Ovary (tissue), 9 donors: ENCODE results near the gene DLEC1. TPM values are rescaled to one million over a fixed set of nuclear protein-coding genes. Genes with fewer than 3 reads are reported as not detected.

Experiments
- DNase-seq, 5 donors: peaks; one replicate each; pipeline ENCODE4 v3.0.0-alpha.2; 2019 to 2020
- H3K27ac ChIP-seq, 2 donors: fragments of 200-600 bp; one replicate each; pipeline versions ENCODE4 v1.5.1 to v1.8.0; 2019 to 2022
- H3K27me3 ChIP-seq: fragments of 200-600 bp; one replicate; pipeline ENCODE4 v1.8.0; 2022
- H3K36me3 ChIP-seq: fragments of 200-600 bp; sonication (generic); one replicate; pipeline ENCODE4 v1.5.1; 2019
- H3K4me1 ChIP-seq: one replicate; pipeline ENCODE4 v1.8.1; 2013; ENCODE audit warnings: mild to moderate bottlenecking, moderate library complexity; ENCODE audit not compliant: insufficient read depth
- H3K4me3 ChIP-seq: fragments of 200-600 bp; sonication (generic); one replicate; pipeline ENCODE4 v1.5.1; 2017
- H3K9me3 ChIP-seq, 2 donors: fragments of 200-600 bp in 1 of 2; sonication (generic) in 1 of 2; one replicate each; pipeline versions ENCODE4 v1.5.1 to v1.8.1; 2013 to 2019; ENCODE audit warnings: mild to moderate bottlenecking in 1 of 2, moderate library complexity in 1 of 2
- EP300 ChIP-seq: sonication (generic); formaldehyde crosslinking; IDR thresholded peaks from one replicate; pipeline ENCODE4 v1.6.1; 2017; ENCODE audit warnings: antibody characterized with exemption
- POLR2A ChIP-seq: fragments of 450-650 bp; IDR thresholded peaks from one replicate; pipeline ENCODE4 v1.6.1; 2017; ENCODE audit warnings: antibody characterized with exemption, mild to moderate bottlenecking, moderate library complexity
- WGBS, 3 donors: extraction: QIAGEN DNeasy Blood & Tissue Kit in 1 of 3; methylation state at CpG; one replicate each; pipeline versions ENCODE4 v1.1.5 to v1.1.7; 2013 to 2017; 5-methylcytosine and 5-hydroxymethylcytosine counted together
- intact Hi-C, 4 donors: fragments of 100-400 bp; cut with DNase I; formaldehyde crosslinking; loops; one replicate each; pipeline versions ENCODE4 v1.11.0 to v1.15.1; 2022 to 2023
- polyA plus RNA-seq, 2 donors: library from polyadenylated mRNA; stranded (reverse); fragments of 200-250 nt in 1 of 2; fragments of 350-450 nt in 1 of 2; fragmentation: Illumina TruSeq in 1 of 2; extraction: RNeasy Lipid Tissue Mini Kit (QIAGEN cat#74804) in 1 of 2; gene quantifications; one replicate each; pipeline ENCODE4 v1.2.3, GENCODE V29; 2013 to 2014
- total RNA-seq, 7 donors: library from RNA; depleted of rRNA in 2 of 7; stranded (reverse); fragments of >200 nt in 2 of 7; fragmentation: NEBNext Ultra II Directional in 3 of 7; extraction: Animal tissue kit (Norgen Biotek cat#: 25700) in 3 of 7; gene quantifications; one replicate each; pipeline versions ENCODE4 v1.1.0 to v1.2.4, GENCODE V29; 2016 to 2023
- TF ChIP-seq, protein P1 (sequence below), 3 donors: fragments of 450-650 bp in 2 of 3; fragments of 200-600 bp in 1 of 3; IDR thresholded peaks; one replicate each; pipeline versions ENCODE4 v1.5.1 to v1.8.0; 2016 to 2022; ENCODE audit warnings: antibody characterized with exemption in 3 of 3, mild to moderate bottlenecking in 1 of 3
- donor health status: DM: no; HTN: no; CAD: no; lungs with moderate emphysema.
- donor health status: DM: no; HTN: no; CAD: no.
- donor health status: Bipolar disorder and iron deficiency.
- donor health status: DM: yes; HTN: yes; CAD: no.
- donor health status: DM: no; HTN: no; CAD: no.
- donor health status: DM: yes; HTN: yes; CAD: no.

DLEC1 gene
- total and polyA plus RNA-seq, 9 donors = 0.93 to 23.8 (median 3.0) TPM

DNA sequence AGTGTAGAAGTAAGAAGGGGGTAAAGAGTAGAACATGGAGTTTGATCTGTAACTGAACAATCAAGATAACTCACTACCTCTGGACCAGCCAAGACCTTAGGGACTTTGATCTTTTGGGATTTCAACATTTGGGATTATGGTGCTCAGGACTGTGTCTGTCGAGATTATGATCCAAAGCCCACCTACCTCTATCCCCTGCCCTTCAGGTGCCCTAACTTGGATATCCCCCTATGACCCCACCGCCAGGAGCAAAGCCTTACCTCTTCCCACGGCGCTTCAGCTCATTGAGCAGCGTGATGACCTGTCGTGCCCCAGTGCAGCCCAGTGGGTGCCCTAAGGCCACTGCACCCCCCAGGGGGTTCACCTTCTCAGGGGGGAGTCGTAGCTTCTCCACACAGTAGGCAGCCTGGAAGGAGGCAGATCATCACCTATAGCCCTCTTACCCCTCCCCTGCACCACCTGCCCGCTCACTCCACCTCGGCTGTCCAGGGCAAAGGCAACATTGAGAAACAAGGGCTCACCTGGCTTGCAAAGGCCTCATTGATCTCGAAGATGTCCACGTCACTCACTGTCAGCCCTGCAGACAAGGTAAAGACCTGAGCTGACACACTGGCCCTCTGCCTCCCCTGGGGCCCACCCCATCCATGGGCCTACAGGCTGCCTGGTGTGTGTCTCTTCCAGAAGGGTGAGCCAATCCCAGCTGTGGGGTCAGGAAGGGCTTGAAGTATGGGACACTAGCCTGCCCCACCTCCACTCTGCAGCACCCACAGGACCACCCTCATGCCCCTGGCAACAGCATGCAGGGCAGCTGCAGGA is 86.5 kb downstream of the DLEC1 start:
- TF ChIP-seq EP300 (no peak), POLR2A (no peak)
- TF ChIP-seq, protein P1, sequence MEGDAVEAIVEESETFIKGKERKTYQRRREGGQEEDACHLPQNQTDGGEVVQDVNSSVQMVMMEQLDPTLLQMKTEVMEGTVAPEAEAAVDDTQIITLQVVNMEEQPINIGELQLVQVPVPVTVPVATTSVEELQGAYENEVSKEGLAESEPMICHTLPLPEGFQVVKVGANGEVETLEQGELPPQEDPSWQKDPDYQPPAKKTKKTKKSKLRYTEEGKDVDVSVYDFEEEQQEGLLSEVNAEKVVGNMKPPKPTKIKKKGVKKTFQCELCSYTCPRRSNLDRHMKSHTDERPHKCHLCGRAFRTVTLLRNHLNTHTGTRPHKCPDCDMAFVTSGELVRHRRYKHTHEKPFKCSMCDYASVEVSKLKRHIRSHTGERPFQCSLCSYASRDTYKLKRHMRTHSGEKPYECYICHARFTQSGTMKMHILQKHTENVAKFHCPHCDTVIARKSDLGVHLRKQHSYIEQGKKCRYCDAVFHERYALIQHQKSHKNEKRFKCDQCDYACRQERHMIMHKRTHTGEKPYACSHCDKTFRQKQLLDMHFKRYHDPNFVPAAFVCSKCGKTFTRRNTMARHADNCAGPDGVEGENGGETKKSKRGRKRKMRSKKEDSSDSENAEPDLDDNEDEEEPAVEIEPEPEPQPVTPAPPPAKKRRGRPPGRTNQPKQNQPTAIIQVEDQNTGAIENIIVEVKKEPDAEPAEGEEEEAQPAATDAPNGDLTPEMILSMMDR (IDR thresholded peaks at IDR 0.05) = no peak
- Histone ChIP-seq H3K4me1 (no peaks in the 10 kb centered on the region), H3K9me3 (no peaks in the 10 kb centered on the region), H3K27me3 (no peaks in the 10 kb centered on the region), H3K27ac (no peak overlapping the region), H3K36me3 (no peaks in the 10 kb centered on the region), H3K4me3 (no peak overlapping the region)
- intact Hi-C loops = no loop called here
- peak in 1 of 5 donors; percentile 6 for DNase-seq
- 92 to 94% (median 92%) methylated on average over 11 of the region's 11 CpGs for WGBS, 3 donors

DNA sequence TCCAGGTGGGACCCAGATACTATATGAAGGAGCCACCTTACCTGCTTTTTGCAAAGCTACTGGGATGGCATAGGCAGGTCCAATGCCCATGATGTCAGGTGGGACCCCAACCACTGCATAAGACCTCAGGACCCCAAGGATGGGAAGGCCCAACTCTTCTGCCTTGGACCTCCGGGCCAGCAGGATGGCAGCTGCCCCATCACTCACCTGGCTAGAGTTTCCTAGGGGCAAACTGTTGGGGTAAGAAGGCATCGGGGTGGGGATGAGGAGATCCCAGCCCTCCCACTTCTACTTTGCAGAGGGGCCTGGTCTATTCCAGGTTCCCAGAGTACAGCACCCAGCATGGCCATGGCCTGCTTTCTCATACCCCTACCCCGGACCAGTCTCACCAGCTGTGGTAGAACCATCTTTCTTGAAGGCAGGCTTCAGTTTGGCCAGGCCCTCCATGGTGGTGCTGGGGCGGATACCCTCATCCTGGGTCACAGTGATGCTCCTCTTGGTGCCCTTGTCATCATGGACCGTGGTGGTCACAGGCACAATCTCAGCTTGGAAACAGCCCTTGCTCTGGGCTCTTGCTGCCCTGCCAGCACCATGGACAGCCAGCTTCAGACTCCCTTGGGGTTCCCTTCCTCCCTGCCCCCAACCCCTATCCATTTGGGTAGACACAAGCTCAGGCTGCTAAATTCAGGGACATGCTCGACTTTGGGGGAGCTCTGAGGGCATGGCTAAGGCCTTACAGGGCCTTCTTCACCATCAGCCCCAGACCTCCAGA is 87.3 kb downstream of the DLEC1 start:
- 90 to 99% (median 94%) methylated on average over 5 to 6 of the region's 6 CpGs for WGBS, 3 donors

DNA sequence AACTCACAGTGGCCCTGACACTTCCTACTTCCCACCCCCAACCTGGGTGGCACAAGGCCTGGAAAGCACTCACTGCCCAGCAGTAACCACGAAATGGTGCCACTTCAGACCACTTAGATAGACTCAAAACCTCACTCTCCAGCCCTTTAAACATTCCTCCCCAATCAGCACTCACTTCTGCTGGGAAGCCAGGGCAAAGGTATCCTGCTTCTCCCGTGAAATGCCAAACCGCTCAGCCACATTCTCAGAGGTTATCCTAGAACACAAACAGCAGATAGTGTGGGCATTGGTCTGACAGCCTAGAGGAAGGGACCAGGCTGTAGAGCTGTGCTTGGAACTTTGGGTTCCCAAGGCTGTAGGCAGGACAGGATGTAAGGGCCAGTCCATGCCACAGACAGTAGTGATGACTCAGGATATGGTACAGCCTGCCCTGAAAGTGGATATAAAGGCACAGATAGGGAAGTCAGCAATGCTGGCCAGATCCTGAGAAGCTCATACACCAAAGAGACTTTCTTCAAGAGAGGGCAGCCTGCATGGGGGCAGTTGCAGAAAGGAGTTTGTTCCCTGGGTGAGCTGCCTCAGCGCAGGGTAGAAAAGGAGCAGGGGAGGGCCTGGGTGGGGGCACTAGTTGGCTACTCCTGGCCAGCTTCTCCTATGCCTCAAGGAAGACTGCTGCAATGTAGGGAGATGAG is 88.7 kb downstream of the DLEC1 start:
- Histone ChIP-seq H3K27ac (no peak overlapping the region), H3K4me1 (peaks cover 2% of the 10 kb centered on the region), H3K4me3 (no peak overlapping the region), H3K36me3 (no peaks in the 10 kb centered on the region), H3K27me3 (no peaks in the 10 kb centered on the region), H3K9me3 (no peaks in the 10 kb centered on the region)
- intact Hi-C loops = no loop called here
- TF ChIP-seq EP300 (no peak), POLR2A (no peak)
- TF ChIP-seq, protein P1 (IDR thresholded peaks at IDR 0.05) = no peak
- 93 to 95% (median 95%) methylated on average over 4 of the region's 4 CpGs for WGBS, 3 donors
- peak in 1 of 5 donors; percentile 4 for DNase-seq

More for the DNA sequence above, 87.3 kb downstream of the DLEC1 start:
- no peaks in the 10 kb centered on the region for H3K27me3 ChIP-seq
- H3K27ac ChIP-seq = no peak overlapping the region
- no peak for TF ChIP-seq EP300
- TF ChIP-seq, protein P1 (IDR thresholded peaks at IDR 0.05) = no peak
- no peak for TF ChIP-seq POLR2A
- DNase-seq = peak in 1 of 5 donors; percentile 8
- H3K4me1 ChIP-seq = no peaks in the 10 kb centered on the region
- H3K9me3 ChIP-seq = no peaks in the 10 kb centered on the region
- intact Hi-C loops = no loop called here
- H3K36me3 ChIP-seq = no peaks in the 10 kb centered on the region
- H3K4me3 ChIP-seq = no peak overlapping the region

DNA sequence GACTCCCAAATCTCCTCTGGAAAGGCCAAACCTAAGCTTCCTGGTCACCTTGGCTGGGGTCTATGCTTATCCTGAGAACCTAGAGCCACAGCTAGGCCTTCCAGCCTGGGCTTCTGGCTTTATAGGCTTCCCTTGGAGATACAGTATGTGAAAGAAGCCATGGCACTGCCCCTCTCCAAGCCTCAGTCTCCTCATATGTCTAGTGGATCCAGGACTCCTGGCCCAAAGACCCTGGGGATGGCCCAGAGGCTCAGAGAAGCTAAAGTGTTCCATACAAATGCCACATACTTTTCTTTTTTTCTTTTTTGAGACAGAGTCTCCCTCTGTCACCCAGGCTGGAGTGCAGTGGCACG is 89.3 kb downstream of the DLEC1 start:
- H3K36me3 ChIP-seq = no peaks in the 10 kb centered on the region
- H3K4me3 ChIP-seq = no peak overlapping the region
- intact Hi-C loops = no loop called here
- peaks cover 2% of the 10 kb centered on the region for H3K4me1 ChIP-seq
- peak in 1 of 5 donors; percentile 4 for DNase-seq
- WGBS, 3 donors = 94 to 100% (median 100%) methylated on average over 1 of the region's 1 CpG
- H3K9me3 ChIP-seq = no peaks in the 10 kb centered on the region
- no peak for TF ChIP-seq EP300
- TF ChIP-seq POLR2A = no peak
- TF ChIP-seq, protein P1 (IDR thresholded peaks at IDR 0.05) = no peak
- H3K27ac ChIP-seq = no peak overlapping the region
- H3K27me3 ChIP-seq = no peaks in the 10 kb centered on the region
